SU-DHL-6 (cell line): ENCODE measurements around the gene ECHDC3.

Experiments
- H2AFZ ChIP-seq: fragments of 200-600 bp; sonication (generic); 2 replicates; pipeline ENCODE4 v1.6.1; 2014; ENCODE audit warnings: low read depth, mild to moderate bottlenecking, moderate library complexity, mixed read lengths, antibody characterized with exemption, low read length; ENCODE audit not compliant: severe bottlenecking
- H3F3A ChIP-seq: fragments of 200-600 bp; shearing (Covaris generic); 2 replicates; pipeline ENCODE4 v1.6.0; 2016; ENCODE audit warnings: antibody characterized with exemption, mild to moderate bottlenecking; ENCODE audit not compliant: insufficient read depth
- H3K27ac ChIP-seq: fragments of 200-600 bp; sonication (generic); 2 replicates; pipeline ENCODE4 v1.5.1; 2016; ENCODE audit warnings: low read depth, mild to moderate bottlenecking, low read length, moderate library complexity, mixed read lengths
- H3K27me3 ChIP-seq: fragments of 200-600 bp; sonication (generic), shearing (Covaris generic); 2 replicates; pipeline ENCODE4 v1.6.0; 2014; ENCODE audit warnings: mild to moderate bottlenecking, low read length
- H3K36me3 ChIP-seq: fragments of 200-600 bp; sonication (generic); 2 replicates; pipeline ENCODE4 v1.6.1; 2014; ENCODE audit warnings: mild to moderate bottlenecking, low read length, mixed read lengths
- H3K4me2 ChIP-seq: fragments of 300-600, 200-600 bp; shearing (Covaris generic), sonication (generic); 2 replicates; pipeline ENCODE4 v1.6.0; 2014; ENCODE audit warnings: low read length, low read depth, mild to moderate bottlenecking; ENCODE audit not compliant: poor library complexity, severe bottlenecking
- H3K4me3 ChIP-seq: fragments of 200-600 bp; sonication (generic); 2 replicates; pipeline ENCODE4 v1.5.1; 2014; ENCODE audit warnings: antibody characterized with exemption, low read length, mild to moderate bottlenecking, mixed read lengths; ENCODE audit not compliant: insufficient read depth, poor library complexity, severe bottlenecking
- H3K79me2 ChIP-seq: fragments of 200-600 bp; sonication (generic); 2 replicates; pipeline ENCODE4 v1.6.1; 2014; ENCODE audit warnings: mild to moderate bottlenecking, low read length, moderate library complexity; ENCODE audit not compliant: insufficient read depth
- H3K9ac ChIP-seq: fragments of 200-600 bp; sonication (generic); 2 replicates; pipeline ENCODE4 v1.7.0; 2014; ENCODE audit warnings: mild to moderate bottlenecking, low read length
- H3K9me2 ChIP-seq: fragments of 200-600 bp; sonication (generic); replicated peaks from 2 replicates; pipeline ENCODE4 v1.6.1; 2014; ENCODE audit warnings: low read length; ENCODE audit not compliant: insufficient read depth
- H3K9me3 ChIP-seq: fragments of 200-600 bp; sonication (generic); 2 replicates; pipeline ENCODE4 v1.6.1; 2014; ENCODE audit warnings: low read length, mixed read lengths; ENCODE audit not compliant: insufficient read depth
- H4K20me1 ChIP-seq: fragments of 200-600 bp; sonication (generic); 2 replicates; pipeline ENCODE4 v1.6.1; 2014; ENCODE audit warnings: low read depth, mild to moderate bottlenecking, antibody characterized with exemption, low read length, moderate library complexity, mixed read lengths
- EZH2phosphoT487 ChIP-seq: fragments of 200-600 bp; sonication (generic), shearing (Covaris generic); conservative IDR thresholded peaks from 2 replicates; pipeline ENCODE4 v1.6.1; 2018; ENCODE audit warnings: mild to moderate bottlenecking, antibody characterized with exemption, low read length, moderate library complexity, mixed read lengths
- TF ChIP-seq, protein P1 (sequence below): fragments of 200-600 bp; sonication (generic); IDR thresholded peaks from one replicate; pipeline ENCODE4 v1.5.1; 2017; ENCODE audit warnings: antibody characterized with exemption, mild to moderate bottlenecking, low read length, moderate library complexity; ENCODE audit not compliant: insufficient read depth, poor library complexity, severe bottlenecking

Gene ECHDC3

DNA sequence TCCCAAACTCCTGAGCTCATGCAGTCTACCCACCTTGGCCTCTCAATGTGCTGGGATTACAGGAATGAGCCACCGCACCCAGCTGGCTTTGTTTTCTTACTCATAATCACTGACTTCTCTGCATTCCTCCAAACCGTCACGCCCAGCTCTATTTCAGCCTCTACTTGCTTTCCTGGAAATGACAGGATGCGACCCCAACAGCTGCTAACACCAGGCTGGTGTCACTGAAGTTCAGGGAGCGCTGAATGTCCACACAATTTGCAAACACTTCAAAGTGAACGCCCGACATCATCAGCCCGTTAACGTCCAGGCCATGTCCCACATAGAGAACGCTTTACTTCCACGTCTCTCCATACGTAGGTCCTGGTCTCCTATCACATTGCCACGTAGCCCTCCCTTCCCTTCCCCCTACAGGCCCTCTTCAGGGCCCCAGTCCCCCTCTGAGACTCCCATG, 68.2 kb downstream of the ECHDC3 start:
- no peaks in the 10 kb centered on the region for H3K27me3 ChIP-seq
- H3K27ac ChIP-seq, result no peak overlapping the region
- no peak overlapping the region for H3K4me2 ChIP-seq
- H3K9me3 ChIP-seq, result no peaks in the 10 kb centered on the region
- no peak overlapping the region for H3K9ac ChIP-seq
- TF ChIP-seq EZH2phosphoT487, result no peak
- TF ChIP-seq, protein P1, sequence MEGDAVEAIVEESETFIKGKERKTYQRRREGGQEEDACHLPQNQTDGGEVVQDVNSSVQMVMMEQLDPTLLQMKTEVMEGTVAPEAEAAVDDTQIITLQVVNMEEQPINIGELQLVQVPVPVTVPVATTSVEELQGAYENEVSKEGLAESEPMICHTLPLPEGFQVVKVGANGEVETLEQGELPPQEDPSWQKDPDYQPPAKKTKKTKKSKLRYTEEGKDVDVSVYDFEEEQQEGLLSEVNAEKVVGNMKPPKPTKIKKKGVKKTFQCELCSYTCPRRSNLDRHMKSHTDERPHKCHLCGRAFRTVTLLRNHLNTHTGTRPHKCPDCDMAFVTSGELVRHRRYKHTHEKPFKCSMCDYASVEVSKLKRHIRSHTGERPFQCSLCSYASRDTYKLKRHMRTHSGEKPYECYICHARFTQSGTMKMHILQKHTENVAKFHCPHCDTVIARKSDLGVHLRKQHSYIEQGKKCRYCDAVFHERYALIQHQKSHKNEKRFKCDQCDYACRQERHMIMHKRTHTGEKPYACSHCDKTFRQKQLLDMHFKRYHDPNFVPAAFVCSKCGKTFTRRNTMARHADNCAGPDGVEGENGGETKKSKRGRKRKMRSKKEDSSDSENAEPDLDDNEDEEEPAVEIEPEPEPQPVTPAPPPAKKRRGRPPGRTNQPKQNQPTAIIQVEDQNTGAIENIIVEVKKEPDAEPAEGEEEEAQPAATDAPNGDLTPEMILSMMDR, result no peak
- no peaks in the 10 kb centered on the region for H3F3A ChIP-seq
- no peak overlapping the region for H3K4me3 ChIP-seq
- H3K79me2 ChIP-seq, result no peaks in the 10 kb centered on the region
- no peaks in the 10 kb centered on the region for H3K9me2 ChIP-seq
- no peaks in the 10 kb centered on the region for H4K20me1 ChIP-seq
- H3K36me3 ChIP-seq, result no peaks in the 10 kb centered on the region
- H2AFZ ChIP-seq, result no peak overlapping the region

DNA sequence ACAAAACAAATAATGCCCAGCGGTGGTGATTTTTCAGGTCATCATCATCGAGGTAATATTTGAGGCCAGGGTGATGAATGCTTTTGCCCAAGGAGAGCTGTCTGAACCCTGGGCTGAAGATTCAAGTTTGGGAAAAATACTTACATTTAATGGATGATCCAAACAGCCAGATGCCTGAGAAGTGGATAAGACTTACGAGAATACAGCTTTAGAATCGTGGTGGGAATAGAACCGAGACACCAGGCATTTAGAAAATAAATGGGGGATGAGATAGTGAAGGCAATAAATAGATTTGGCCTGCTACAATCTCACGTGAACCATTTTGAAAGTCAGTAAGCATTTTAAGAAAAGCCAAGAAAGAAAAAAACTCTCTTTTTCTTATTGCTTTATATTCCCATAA, 68.8 kb downstream of the ECHDC3 start:
- Histone ChIP-seq H3K4me3 (no peak overlapping the region), H3K9ac (no peak overlapping the region), H3K79me2 (no peaks in the 10 kb centered on the region), H2AFZ (no peak overlapping the region), H3K27me3 (no peaks in the 10 kb centered on the region), H4K20me1 (no peaks in the 10 kb centered on the region), H3K9me3 (no peaks in the 10 kb centered on the region), H3F3A (no peaks in the 10 kb centered on the region), H3K9me2 (no peaks in the 10 kb centered on the region), H3K27ac (no peak overlapping the region), H3K36me3 (no peaks in the 10 kb centered on the region), H3K4me2 (no peak overlapping the region)
- TF ChIP-seq, protein P1, result no peak
- no peak for TF ChIP-seq EZH2phosphoT487

DNA sequence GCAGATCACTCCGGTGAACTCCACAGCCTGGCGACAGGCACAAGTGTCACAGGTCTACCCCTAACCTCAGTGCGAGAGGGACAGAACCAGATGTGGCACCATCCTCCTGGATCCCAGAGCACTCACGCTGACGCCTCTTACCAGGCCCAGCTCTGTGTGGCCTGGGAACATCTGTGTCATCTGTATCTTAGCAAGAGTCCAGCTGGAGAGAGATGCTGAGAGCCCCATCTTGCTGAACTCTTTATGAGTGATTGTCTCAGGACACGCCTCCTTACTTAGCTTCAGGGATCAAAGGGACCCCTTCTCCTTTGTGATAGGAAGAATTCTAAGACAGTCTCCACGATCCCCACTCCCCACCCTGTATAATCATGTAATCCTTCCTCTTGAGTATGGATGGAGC, 71.0 kb downstream of the ECHDC3 start:
- H3K9ac ChIP-seq, result no peak overlapping the region
- no peak overlapping the region for H3K27ac ChIP-seq
- H3K9me3 ChIP-seq, result no peaks in the 10 kb centered on the region
- no peak overlapping the region for H2AFZ ChIP-seq
- H3F3A ChIP-seq, result no peaks in the 10 kb centered on the region
- no peak for TF ChIP-seq EZH2phosphoT487
- TF ChIP-seq, protein P1, result no peak
- no peaks in the 10 kb centered on the region for H4K20me1 ChIP-seq
- no peak overlapping the region for H3K4me3 ChIP-seq
- H3K4me2 ChIP-seq, result no peak overlapping the region
- no peaks in the 10 kb centered on the region for H3K27me3 ChIP-seq
- no peaks in the 10 kb centered on the region for H3K79me2 ChIP-seq
- no peaks in the 10 kb centered on the region for H3K36me3 ChIP-seq
- H3K9me2 ChIP-seq, result no peaks in the 10 kb centered on the region
